Measurements from ENCODE around the gene KBTBD12.

KBTBD12 gene

DNA sequence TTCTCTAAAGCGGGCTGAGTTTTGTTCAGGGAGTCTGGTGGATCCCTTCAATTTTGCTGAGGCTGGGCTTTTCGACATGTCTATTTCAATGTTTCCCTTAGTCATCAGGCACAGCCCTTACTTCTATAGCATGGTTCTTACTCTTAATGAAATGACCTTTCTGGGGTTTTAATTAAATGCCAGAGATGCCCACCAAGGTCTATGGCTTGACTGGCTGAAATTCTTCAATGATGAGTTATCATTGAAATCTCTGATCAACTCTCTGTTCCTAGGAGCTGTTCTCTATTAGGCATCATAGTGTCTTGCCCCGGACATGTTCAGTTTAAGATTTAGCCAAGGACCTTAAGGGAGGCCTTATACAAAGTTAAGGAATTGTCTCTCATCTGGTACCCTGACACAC is 33.4 kb upstream of the KBTBD12 start:
- Histone ChIP-seq H3K4me3 (no peak overlapping the region), H3K36me3 (no peaks in the 10 kb centered on the region), H3K4me1 (no peaks in the 10 kb centered on the region), H3K9me3 (no peaks in the 10 kb centered on the region), H3K27ac (no peak overlapping the region), H3K27me3 (no peaks in the 10 kb centered on the region)
- intact Hi-C loops (cut with DNase I; ENCODE audit: low total_unique reads) = no loop called here
- DNase-seq = no peak
- TF ChIP-seq, protein P1, sequence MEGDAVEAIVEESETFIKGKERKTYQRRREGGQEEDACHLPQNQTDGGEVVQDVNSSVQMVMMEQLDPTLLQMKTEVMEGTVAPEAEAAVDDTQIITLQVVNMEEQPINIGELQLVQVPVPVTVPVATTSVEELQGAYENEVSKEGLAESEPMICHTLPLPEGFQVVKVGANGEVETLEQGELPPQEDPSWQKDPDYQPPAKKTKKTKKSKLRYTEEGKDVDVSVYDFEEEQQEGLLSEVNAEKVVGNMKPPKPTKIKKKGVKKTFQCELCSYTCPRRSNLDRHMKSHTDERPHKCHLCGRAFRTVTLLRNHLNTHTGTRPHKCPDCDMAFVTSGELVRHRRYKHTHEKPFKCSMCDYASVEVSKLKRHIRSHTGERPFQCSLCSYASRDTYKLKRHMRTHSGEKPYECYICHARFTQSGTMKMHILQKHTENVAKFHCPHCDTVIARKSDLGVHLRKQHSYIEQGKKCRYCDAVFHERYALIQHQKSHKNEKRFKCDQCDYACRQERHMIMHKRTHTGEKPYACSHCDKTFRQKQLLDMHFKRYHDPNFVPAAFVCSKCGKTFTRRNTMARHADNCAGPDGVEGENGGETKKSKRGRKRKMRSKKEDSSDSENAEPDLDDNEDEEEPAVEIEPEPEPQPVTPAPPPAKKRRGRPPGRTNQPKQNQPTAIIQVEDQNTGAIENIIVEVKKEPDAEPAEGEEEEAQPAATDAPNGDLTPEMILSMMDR (IDR thresholded peaks at IDR 0.05) = no peak

DNA sequence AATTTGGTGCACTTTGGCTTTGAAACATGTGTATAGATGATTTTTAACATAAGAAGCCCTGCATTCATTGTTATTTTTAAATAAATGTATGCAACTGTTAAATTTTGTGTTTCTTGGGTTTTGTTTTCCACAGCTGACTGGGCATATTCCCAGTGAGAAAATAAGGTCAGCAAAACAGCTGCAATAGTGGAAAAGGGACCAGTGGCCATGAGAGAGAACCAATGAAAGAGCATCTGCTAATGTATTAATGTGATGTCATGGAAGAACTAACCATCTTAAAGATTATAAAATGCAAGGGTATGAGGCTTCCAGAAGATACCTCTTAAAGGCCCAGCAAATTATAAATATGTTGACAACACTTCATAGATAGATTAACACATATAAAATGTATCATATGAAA is 31.0 kb upstream of the KBTBD12 start:
- no peaks in the 10 kb centered on the region for H3K27me3 ChIP-seq
- intact Hi-C loops (cut with DNase I; ENCODE audit: low total_unique reads) = no loop called here
- no peak overlapping the region for H3K4me3 ChIP-seq
- DNase-seq = no peak
- H3K36me3 ChIP-seq = no peaks in the 10 kb centered on the region
- H3K4me1 ChIP-seq = peaks cover 0 to 10% (median 2%) of the 10 kb centered on the region in 4 donors
- no peaks in the 10 kb centered on the region for H3K9me3 ChIP-seq
- no peak overlapping the region for H3K27ac ChIP-seq
- TF ChIP-seq, protein P1 (IDR thresholded peaks at IDR 0.05) = no peak

DNA sequence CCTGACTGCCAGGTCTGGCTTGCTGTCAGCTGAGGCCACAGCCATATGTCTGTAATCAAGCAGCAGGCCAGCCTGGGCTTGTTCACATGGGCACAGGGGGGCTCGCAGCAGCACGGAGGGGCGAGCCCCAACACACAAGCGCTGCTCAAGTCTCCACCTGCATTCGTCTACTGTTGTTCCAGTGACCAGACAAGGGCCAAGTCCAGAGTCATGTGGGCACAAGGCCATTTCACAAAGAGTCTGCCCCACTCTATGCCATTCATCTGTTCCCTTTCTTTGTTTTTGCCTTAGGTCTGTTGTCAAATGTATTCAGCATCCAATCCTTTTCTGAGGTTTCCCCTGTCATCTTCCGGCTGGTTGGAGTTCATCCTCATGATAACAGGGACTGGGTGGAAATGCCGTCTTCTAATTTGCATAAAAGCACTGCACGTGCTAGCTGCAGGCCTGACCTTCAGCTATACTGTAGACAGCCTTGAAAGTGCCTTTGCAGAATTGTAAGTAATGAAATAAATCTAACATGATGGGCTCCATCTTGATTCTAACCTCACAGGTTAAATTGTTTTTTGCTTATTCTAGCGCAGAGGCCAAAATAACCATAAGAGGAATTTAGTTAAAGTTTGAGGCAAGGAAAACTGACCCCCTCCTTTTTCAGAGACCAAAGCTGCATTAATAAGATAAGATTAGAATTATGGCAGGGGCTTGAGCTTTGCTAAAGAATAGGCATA is 28.6 kb upstream of the KBTBD12 start:
- H3K9me3 ChIP-seq = peaks cover 0 to 11% (median 11%) of the 10 kb centered on the region in 3 donors
- H3K27me3 ChIP-seq = no peaks in the 10 kb centered on the region
- H3K36me3 ChIP-seq = no peaks in the 10 kb centered on the region
- no peak overlapping the region for H3K4me3 ChIP-seq
- TF ChIP-seq, protein P1 (IDR thresholded peaks at IDR 0.05) = no peak
- intact Hi-C loops (cut with DNase I; ENCODE audit: low total_unique reads) = no loop called here
- no peak overlapping the region for H3K27ac ChIP-seq
- H3K4me1 ChIP-seq = peaks cover 0 to 20% (median 2%) of the 10 kb centered on the region in 4 donors
- DNase-seq = no peak

DNA sequence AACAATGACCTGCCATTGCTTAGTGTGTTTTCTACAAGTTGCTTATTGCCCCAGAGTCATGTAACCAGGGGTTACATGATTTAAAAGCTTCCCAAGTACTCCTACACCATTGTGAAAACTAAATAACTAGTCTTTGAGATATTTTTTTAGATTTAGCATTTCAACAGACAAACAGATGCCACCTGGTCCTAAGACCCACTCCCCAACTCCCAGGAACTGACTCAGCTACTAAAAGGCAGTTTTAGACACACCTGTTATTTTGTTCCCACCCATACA is 28.1 kb upstream of the KBTBD12 start:
- TF ChIP-seq, protein P1 (IDR thresholded peaks at IDR 0.05) = no peak
- Histone ChIP-seq H3K36me3 (no peaks in the 10 kb centered on the region), H3K4me1 (peaks cover 0 to 20% (median 2%) of the 10 kb centered on the region in 4 donors), H3K9me3 (peaks cover 0 to 11% (median 11%) of the 10 kb centered on the region in 3 donors), H3K4me3 (no peak overlapping the region), H3K27ac (no peak overlapping the region), H3K27me3 (no peaks in the 10 kb centered on the region)
- intact Hi-C loops (cut with DNase I; ENCODE audit: low total_unique reads) = no loop called here
- DNase-seq = no peak

DNA sequence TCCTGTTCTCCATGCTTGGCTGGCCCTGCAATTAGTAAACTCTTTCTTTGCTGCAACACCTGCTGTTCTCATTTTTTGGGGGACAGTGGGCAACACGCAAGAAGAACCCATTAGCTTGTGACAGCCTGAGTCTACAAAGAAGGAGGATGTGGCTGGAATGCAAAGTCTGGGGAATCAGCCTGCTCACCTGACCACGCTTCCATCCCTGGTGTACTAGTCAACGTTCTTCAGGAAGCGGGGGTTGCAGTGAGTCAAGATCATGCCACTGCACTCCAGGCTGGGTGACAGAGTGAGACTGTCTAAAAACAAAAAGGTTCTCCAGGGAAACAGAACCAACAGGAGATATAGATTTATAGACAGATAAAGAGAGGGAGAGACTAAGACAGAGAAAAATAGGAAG is 27.7 kb upstream of the KBTBD12 start:
- intact Hi-C loops (cut with DNase I; ENCODE audit: low total_unique reads) = no loop called here
- H3K27ac ChIP-seq = no peak overlapping the region
- peaks cover 0 to 20% (median 2%) of the 10 kb centered on the region in 4 donors for H3K4me1 ChIP-seq
- TF ChIP-seq, protein P1 (IDR thresholded peaks at IDR 0.05) = no peak
- no peaks in the 10 kb centered on the region for H3K27me3 ChIP-seq
- peaks cover 0 to 11% (median 11%) of the 10 kb centered on the region in 3 donors for H3K9me3 ChIP-seq
- no peak overlapping the region for H3K4me3 ChIP-seq
- no peaks in the 10 kb centered on the region for H3K36me3 ChIP-seq
- DNase-seq = no peak
